LNCAP (cell line): ENCODE data around the gene WDPCP.

Experiments
- CTCF ChIP-seq: fragments of 450-650 bp; IDR thresholded peaks from 2 replicates; pipeline ENCODE4 v1.5.1; 2017; ENCODE audit warnings: mild to moderate bottlenecking

WDPCP gene

GRCh38 chr2:63124218-63124617, 464.1 kb downstream of the WDPCP start:
- no peak for TF ChIP-seq CTCF

- TF ChIP-seq CTCF: no peak
These were observed 465.4 kb downstream of the WDPCP start for GRCh38 chr2:63122921-63123320.

- no peak for TF ChIP-seq CTCF
These were observed 467.0 kb downstream of the WDPCP start for GRCh38 chr2:63121055-63121834.

- no peak for TF ChIP-seq CTCF
These were observed 469.5 kb downstream of the WDPCP start for GRCh38 chr2:63118821-63119220.

- no peak for TF ChIP-seq CTCF
These were observed 483.8 kb downstream of the WDPCP start for GRCh38 chr2:63104482-63104881.

GRCh38 chr2:63101954-63102353, 486.3 kb downstream of the WDPCP start:
- no peak for TF ChIP-seq CTCF

- TF ChIP-seq CTCF: no peak
These were observed 489.2 kb downstream of the WDPCP start for GRCh38 chr2:63099032-63099431.

- TF ChIP-seq CTCF: no peak
These were observed 491.8 kb downstream of the WDPCP start for GRCh38 chr2:63096491-63096890.
